Upper lobe of left lung (tissue), 6 donors: ENCODE data around the gene CYP3A4. TPM values are rescaled to one million over a fixed set of nuclear protein-coding genes. Genes with fewer than 3 reads are reported as not detected.
"Not testable (repeated sequence)": the region's sequence is repeated elsewhere in the genome, so short reads cannot be mapped to it uniquely, and the experiment has no call there.

Source experiments
- ATAC-seq, 2 donors: fragments of 200-7000 bp; cut with Tn5 transposase; one replicate each; pipeline ENCODE4 v1.9.1; 2022; ENCODE audit warnings: mild to moderate bottlenecking in 2 of 2, moderate library complexity in 2 of 2; ENCODE audit not compliant: low FRiP score in 2 of 2
- DNase-seq, 2 donors: peaks; one replicate each; pipeline ENCODE4 v3.0.0-alpha.2; 2019 to 2020
- H3K27ac ChIP-seq, 4 donors: fragments of 200-600 bp; sonication (generic); one replicate each; pipeline ENCODE4 v1.5.1; 2016 to 2019
- H3K27me3 ChIP-seq, 4 donors: fragments of 200-600 bp; sonication (generic); one replicate each; pipeline ENCODE4 v1.5.1; 2017 to 2019
- H3K36me3 ChIP-seq, 4 donors: fragments of 200-600 bp; sonication (generic); one replicate each; pipeline ENCODE4 v1.5.1; 2016 to 2019
- H3K4me1 ChIP-seq, 4 donors: fragments of 200-600 bp; sonication (generic); one replicate each; pipeline ENCODE4 v1.5.1; 2018 to 2019
- H3K4me3 ChIP-seq, 4 donors: fragments of 200-600 bp; sonication (generic); one replicate each; pipeline ENCODE4 v1.5.1; 2017 to 2019; ENCODE audit warnings: mild to moderate bottlenecking in 2 of 4, moderate library complexity in 1 of 4
- H3K9me3 ChIP-seq, 4 donors: fragments of 200-600 bp; sonication (generic); one replicate each; pipeline ENCODE4 v1.5.1; 2018 to 2019
- EP300 ChIP-seq, 4 donors: sonication (generic); formaldehyde crosslinking; IDR thresholded peaks; one replicate each; pipeline ENCODE4 v1.5.1; 2017; ENCODE audit warnings: antibody characterized with exemption in 4 of 4, control low read depth in 2 of 4
- POLR2A ChIP-seq, 4 donors: fragments of 450-650 bp; IDR thresholded peaks; one replicate each; pipeline ENCODE4 v1.5.1; 2016 to 2017; ENCODE audit warnings: antibody characterized with exemption in 4 of 4, mild to moderate bottlenecking in 2 of 4
- POLR2AphosphoS5 ChIP-seq, 2 donors: sonication (generic); formaldehyde crosslinking; IDR thresholded peaks; one replicate each; pipeline ENCODE4 v1.5.1; 2017; ENCODE audit warnings: antibody characterized with exemption in 2 of 2
- WGBS, 2 donors: methylation state at CpG; one replicate each; pipeline ENCODE4 v1.1.5; 2017 to 2018; 5-methylcytosine and 5-hydroxymethylcytosine counted together
- total RNA-seq, 6 donors: library from RNA; depleted of rRNA in 4 of 6; stranded (reverse); fragments of >200 nt in 4 of 6; gene quantifications; one replicate each; pipeline versions ENCODE4 v1.1.0 to v1.2.1, GENCODE V29; 2016 to 2021
- TF ChIP-seq, protein P1 (sequence below), 6 experiments: fragments of 450-650 bp in 4 of 6; fragments of 200-600 bp in 2 of 6; sonication (generic) in 2 of 6; IDR thresholded peaks; one replicate each; pipeline ENCODE4 v1.5.1; 2016 to 2019; ENCODE audit warnings: antibody characterized with exemption in 6 of 6
- donor health status: DM: no; HTN: no; CAD: no; lungs with moderate emphysema.
- donor health status: DM: no; HTN: yes; CAD: no; lungs with severe emphysema.

The CYP3A4 gene
- total RNA-seq, 6 donors from 2014 or later = 0.34 to 1.5 (median 0.46) TPM; not detected in 3

DNA sequence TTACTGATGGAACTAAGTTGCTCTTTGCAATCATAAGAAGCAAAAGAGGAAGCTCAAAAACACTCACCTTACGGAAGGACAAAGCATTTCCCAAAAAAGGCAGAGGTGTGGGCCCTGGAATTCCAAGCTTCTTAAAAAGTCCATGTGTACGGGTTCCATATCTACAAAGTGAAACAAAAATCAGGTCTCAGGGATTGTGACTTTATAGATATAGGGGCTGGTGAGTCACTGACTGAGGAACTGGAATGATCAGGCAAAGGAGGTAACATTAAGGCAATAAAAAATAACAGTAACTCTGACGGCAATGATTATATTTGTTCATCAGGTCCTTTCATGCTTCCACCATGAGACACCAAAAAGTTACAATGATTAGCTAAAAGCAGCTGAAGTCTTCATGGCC lies 53.0 kb downstream of the CYP3A4 start:
- Histone ChIP-seq H3K36me3 (no peaks in the 10 kb centered on the region), H3K27ac (peak overlapping the region in 2 of 4 donors; percentile 17 to 60), H3K9me3 (no peaks in the 10 kb centered on the region), H3K4me3 (no peak overlapping the region), H3K4me1 (peaks cover 0 to 21% (median 2%) of the 10 kb centered on the region in 4 donors), H3K27me3 (no peaks in the 10 kb centered on the region)
- 63 to 76% methylated on average over 3 of the region's 3 CpGs for WGBS, 2 donors
- DNase-seq (no peak), ATAC-seq (no peak)
- TF ChIP-seq POLR2AphosphoS5 (IDR thresholded peaks at IDR 0.05) = no peak
- TF ChIP-seq POLR2A (IDR thresholded peaks at IDR 0.05) = no peak
- no peak for TF ChIP-seq EP300 (IDR thresholded peaks at IDR 0.05)
- TF ChIP-seq, protein P1, sequence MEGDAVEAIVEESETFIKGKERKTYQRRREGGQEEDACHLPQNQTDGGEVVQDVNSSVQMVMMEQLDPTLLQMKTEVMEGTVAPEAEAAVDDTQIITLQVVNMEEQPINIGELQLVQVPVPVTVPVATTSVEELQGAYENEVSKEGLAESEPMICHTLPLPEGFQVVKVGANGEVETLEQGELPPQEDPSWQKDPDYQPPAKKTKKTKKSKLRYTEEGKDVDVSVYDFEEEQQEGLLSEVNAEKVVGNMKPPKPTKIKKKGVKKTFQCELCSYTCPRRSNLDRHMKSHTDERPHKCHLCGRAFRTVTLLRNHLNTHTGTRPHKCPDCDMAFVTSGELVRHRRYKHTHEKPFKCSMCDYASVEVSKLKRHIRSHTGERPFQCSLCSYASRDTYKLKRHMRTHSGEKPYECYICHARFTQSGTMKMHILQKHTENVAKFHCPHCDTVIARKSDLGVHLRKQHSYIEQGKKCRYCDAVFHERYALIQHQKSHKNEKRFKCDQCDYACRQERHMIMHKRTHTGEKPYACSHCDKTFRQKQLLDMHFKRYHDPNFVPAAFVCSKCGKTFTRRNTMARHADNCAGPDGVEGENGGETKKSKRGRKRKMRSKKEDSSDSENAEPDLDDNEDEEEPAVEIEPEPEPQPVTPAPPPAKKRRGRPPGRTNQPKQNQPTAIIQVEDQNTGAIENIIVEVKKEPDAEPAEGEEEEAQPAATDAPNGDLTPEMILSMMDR (IDR thresholded peaks at IDR 0.05) = no peak

- ATAC-seq (no peak), DNase-seq (no peak)
- Histone ChIP-seq H3K9me3 (no peaks in the 10 kb centered on the region), H3K36me3 (no peaks in the 10 kb centered on the region), H3K4me1 (peaks cover 0 to 21% (median 2%) of the 10 kb centered on the region in 4 donors), H3K27me3 (no peaks in the 10 kb centered on the region), H3K4me3 (no peak overlapping the region), H3K27ac (peak overlapping the region in 2 of 4 donors; percentile 46 to 60)
- WGBS, 2 donors = 61 to 85% methylated on average over 1 of the region's 1 CpG
- TF ChIP-seq POLR2AphosphoS5 (IDR thresholded peaks at IDR 0.05) (no peak), EP300 (IDR thresholded peaks at IDR 0.05) (peak in 1 of 4 donors; percentile 41)
- TF ChIP-seq, protein P1 (IDR thresholded peaks at IDR 0.05) = no peak
Measured at GRCh38 chr7:99730238-99730810, 53.7 kb downstream of the CYP3A4 start.

DNA sequence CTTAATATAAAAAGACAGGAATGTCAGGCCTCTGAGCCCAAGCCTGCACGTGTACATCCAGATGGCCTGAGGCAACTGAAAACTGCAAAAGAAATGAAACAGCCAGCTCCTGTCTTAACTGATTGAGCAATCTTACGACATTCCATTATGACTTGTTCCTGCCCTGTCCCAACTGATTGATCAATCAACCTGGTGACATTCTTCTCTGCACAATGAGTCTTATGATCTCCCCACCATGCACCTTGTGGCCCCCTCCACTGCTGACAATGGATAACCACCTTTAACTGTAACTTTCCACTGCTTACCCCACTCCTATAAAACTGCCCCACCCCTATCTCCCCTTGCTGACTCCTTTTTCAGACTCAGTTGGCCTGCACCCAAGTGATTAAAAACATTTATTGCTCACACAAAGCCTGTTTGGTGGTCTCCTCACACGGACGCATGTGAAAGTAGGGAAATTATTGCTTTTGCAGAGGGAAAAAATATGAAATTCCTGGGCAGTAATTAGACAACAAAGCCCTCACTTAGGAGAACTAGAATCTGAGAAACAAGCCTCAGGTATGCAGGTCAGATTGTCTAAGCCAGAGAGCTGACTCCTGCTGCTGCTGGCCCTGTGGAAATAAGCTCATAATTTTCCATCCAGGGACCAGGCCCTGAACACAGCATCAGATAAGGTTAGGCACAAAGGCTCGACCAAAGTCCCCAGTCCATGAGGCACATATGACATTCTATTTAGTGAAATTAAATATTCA lies 54.3 kb downstream of the CYP3A4 start:
- 53 to 60% methylated on average over 5 of the region's 5 CpGs for WGBS, 2 donors

GRCh38 chr7:99728615-99729014 lies 55.4 kb downstream of the CYP3A4 start:
- Histone ChIP-seq H3K27ac (no peak overlapping the region), H3K9me3 (no peaks in the 10 kb centered on the region), H3K36me3 (no peaks in the 10 kb centered on the region), H3K27me3 (no peaks in the 10 kb centered on the region), H3K4me3 (no peak overlapping the region), H3K4me1 (peaks cover 0 to 21% (median 2%) of the 10 kb centered on the region in 4 donors)
- WGBS, 2 donors = 89 to 93% methylated on average over 2 of the region's 2 CpGs
- DNase-seq (no peak), ATAC-seq (no peak)
- TF ChIP-seq, protein P1 (IDR thresholded peaks at IDR 0.05) = no peak
- no peak for TF ChIP-seq POLR2A (IDR thresholded peaks at IDR 0.05)
- no peak for TF ChIP-seq EP300 (IDR thresholded peaks at IDR 0.05)
- no peak for TF ChIP-seq POLR2AphosphoS5 (IDR thresholded peaks at IDR 0.05)

More for the DNA sequence above, 54.3 kb downstream of the CYP3A4 start:
- TF ChIP-seq EP300 (IDR thresholded peaks at IDR 0.05) = no peak
- TF ChIP-seq, protein P1 (IDR thresholded peaks at IDR 0.05) = no peak
- TF ChIP-seq POLR2A (IDR thresholded peaks at IDR 0.05) = no peak
- no peak for TF ChIP-seq POLR2AphosphoS5 (IDR thresholded peaks at IDR 0.05)
- peak in 1 of 2 donors; percentile 24 for DNase-seq
- Histone ChIP-seq H3K4me3 (no peak overlapping the region), H3K4me1 (peaks cover 0 to 21% (median 2%) of the 10 kb centered on the region in 4 donors), H3K9me3 (no peaks in the 10 kb centered on the region), H3K36me3 (no peaks in the 10 kb centered on the region), H3K27ac (peak overlapping the region in 2 of 4 donors; percentile 46 to 60), H3K27me3 (no peaks in the 10 kb centered on the region)
- ATAC-seq = no peak

DNA sequence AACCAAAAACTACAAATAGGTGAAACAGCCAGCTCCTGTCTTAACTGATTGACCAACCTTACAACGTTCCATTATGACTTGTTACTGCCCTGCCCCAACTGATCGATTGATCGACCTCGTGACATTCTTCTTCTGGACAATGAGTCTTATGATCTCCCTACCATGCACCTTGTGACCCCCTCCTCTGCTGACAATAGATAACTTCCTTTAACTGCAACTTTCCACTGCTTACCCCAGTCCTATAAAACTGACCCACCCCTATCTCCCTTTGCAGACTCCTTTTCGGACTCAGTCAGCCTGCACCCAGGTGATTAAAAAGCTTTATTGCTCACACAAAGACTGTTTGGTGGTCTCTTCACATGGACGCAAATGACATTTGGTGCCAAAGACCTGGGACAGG lies 60.8 kb downstream of the CYP3A4 start:
- H3K9me3 ChIP-seq, H3K4me1 ChIP-seq, H3K27ac ChIP-seq, DNase-seq, ATAC-seq, H3K36me3 ChIP-seq, H3K27me3 ChIP-seq, H3K4me3 ChIP-seq: not testable (repeated sequence)
- WGBS, 2 donors = 87 to 89% methylated on average over 6 of the region's 6 CpGs
